ENCODE measurements around the gene CFAP92.

DNA sequence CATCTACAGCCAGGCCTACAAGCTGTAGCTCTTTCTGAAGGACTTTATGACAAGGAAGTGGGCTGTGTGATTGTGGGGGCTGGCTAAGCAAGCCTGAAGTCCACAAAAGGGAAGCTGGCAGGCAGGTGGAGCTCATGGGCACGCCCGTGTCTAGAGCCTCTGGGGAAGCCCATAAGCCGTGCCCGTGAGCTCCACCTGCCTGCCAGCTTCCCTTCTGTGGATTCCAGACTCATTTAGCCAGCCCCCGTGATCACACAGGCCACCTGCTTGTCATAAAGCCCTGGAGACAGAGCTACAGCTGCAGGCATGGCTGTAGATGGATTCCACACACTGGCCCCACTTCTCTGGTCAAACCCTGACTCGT lies 22.5 kb upstream of the CFAP92 start:
- TF ChIP-seq, protein P1, sequence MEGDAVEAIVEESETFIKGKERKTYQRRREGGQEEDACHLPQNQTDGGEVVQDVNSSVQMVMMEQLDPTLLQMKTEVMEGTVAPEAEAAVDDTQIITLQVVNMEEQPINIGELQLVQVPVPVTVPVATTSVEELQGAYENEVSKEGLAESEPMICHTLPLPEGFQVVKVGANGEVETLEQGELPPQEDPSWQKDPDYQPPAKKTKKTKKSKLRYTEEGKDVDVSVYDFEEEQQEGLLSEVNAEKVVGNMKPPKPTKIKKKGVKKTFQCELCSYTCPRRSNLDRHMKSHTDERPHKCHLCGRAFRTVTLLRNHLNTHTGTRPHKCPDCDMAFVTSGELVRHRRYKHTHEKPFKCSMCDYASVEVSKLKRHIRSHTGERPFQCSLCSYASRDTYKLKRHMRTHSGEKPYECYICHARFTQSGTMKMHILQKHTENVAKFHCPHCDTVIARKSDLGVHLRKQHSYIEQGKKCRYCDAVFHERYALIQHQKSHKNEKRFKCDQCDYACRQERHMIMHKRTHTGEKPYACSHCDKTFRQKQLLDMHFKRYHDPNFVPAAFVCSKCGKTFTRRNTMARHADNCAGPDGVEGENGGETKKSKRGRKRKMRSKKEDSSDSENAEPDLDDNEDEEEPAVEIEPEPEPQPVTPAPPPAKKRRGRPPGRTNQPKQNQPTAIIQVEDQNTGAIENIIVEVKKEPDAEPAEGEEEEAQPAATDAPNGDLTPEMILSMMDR (IDR thresholded peaks at IDR 0.05), result no peak
- no peak for TF ChIP-seq POLR2AphosphoS5 (IDR thresholded peaks at IDR 0.05)

Data from breast epithelium (tissue), 3 donors.